Neural cell (in vitro differentiated cells): ENCODE results near the gene IPO5. TPM values are rescaled to one million over a fixed set of nuclear protein-coding genes. Genes with fewer than 3 reads are reported as not detected.

Experiments used
- H2AFZ ChIP-seq: fragments of 200-600, 300-800 bp; sonication (generic), shearing (Covaris generic); 2 replicates; pipeline ENCODE4 v1.6.0; 2014; ENCODE audit warnings: low read depth, mild to moderate bottlenecking, antibody characterized with exemption, low read length, moderate library complexity
- H3F3A ChIP-seq: fragments of 200-600 bp; shearing (Covaris generic); 2 replicates; pipeline ENCODE4 v1.6.1; 2016; ENCODE audit warnings: mild to moderate bottlenecking, moderate library complexity, mixed read lengths, antibody characterized with exemption, low read length; ENCODE audit not compliant: insufficient read depth, poor library complexity, severe bottlenecking
- H3K27ac ChIP-seq: fragments of 200-600, 300-800 bp; sonication (generic), shearing (Covaris generic); 2 replicates; pipeline ENCODE4 v1.5.1; 2014; ENCODE audit warnings: mild to moderate bottlenecking, low read length, moderate library complexity
- H3K27me3 ChIP-seq: fragments of 300-800, 200-600 bp; sonication (generic), shearing (Covaris generic); 2 replicates; pipeline ENCODE4 v1.6.0; 2014; ENCODE audit warnings: mild to moderate bottlenecking, low read depth, low read length, moderate library complexity; ENCODE audit not compliant: insufficient read depth
- H3K36me3 ChIP-seq: fragments of 300-800, 200-600 bp; sonication (generic), shearing (Covaris generic); 2 replicates; pipeline ENCODE4 v1.5.1; 2014; ENCODE audit warnings: mild to moderate bottlenecking, antibody characterized with exemption, low read length, moderate library complexity; ENCODE audit not compliant: insufficient read depth
- H3K4me2 ChIP-seq: fragments of 300-800, 200-600 bp; sonication (generic), shearing (Covaris generic); 2 replicates; pipeline ENCODE4 v1.6.0; 2014; ENCODE audit warnings: mild to moderate bottlenecking, low read length
- H3K4me3 ChIP-seq: fragments of 300-800, 200-600 bp; sonication (generic), shearing (Covaris generic); 2 replicates; pipeline ENCODE4 v1.5.1; 2014; ENCODE audit warnings: mild to moderate bottlenecking, low read length, moderate library complexity
- H3K79me2 ChIP-seq: fragments of 200-600 bp; shearing (Covaris generic); replicated peaks from 2 replicates; pipeline ENCODE4 v1.6.0; 2014; ENCODE audit warnings: mild to moderate bottlenecking, low read length, moderate library complexity; ENCODE audit not compliant: insufficient read depth
- H3K9ac ChIP-seq: fragments of 300-800, 200-600 bp; sonication (generic), shearing (Covaris generic); 2 replicates; pipeline ENCODE4 v1.6.1; 2016; ENCODE audit warnings: mild to moderate bottlenecking, low read length, mixed read lengths
- H3K9me2 ChIP-seq: fragments of 200-600 bp; shearing (Covaris generic); 2 replicates; pipeline ENCODE4 v1.6.1; 2016; ENCODE audit warnings: mild to moderate bottlenecking, low read length, mixed read lengths; ENCODE audit not compliant: insufficient read depth
- H3K9me3 ChIP-seq: fragments of 200-600, 300-800 bp; sonication (generic), shearing (Covaris generic); 2 replicates; pipeline ENCODE4 v1.6.1; 2016; ENCODE audit warnings: mild to moderate bottlenecking, mixed run types, low read length, moderate library complexity, mixed read lengths
- H4K20me1 ChIP-seq: fragments of 200-600 bp; shearing (Covaris generic); 2 replicates; pipeline ENCODE4 v1.6.1; 2016; ENCODE audit warnings: mild to moderate bottlenecking, mixed run types; ENCODE audit not compliant: insufficient read depth
- CTCF ChIP-seq: fragments of 450-650 bp; IDR thresholded peaks from 2 replicates; pipeline ENCODE4 v1.5.1; 2014; ENCODE audit warnings: antibody characterized with exemption, mild to moderate bottlenecking, moderate library complexity; ENCODE audit not compliant: poor library complexity, severe bottlenecking
- EP300 ChIP-seq: fragments of 450-650 bp; conservative IDR thresholded peaks from 2 replicates; pipeline ENCODE4 v1.6.1; 2014; ENCODE audit warnings: antibody characterized with exemption, mild to moderate bottlenecking, moderate library complexity; ENCODE audit not compliant: poor library complexity, severe bottlenecking
- EZH2 ChIP-seq: fragments of 200-600, 300-800 bp; shearing (Covaris generic), sonication (generic); IDR thresholded peaks from 2 replicates; pipeline ENCODE4 v1.6.1; 2014; ENCODE audit warnings: antibody characterized with exemption, low read length, borderline replicate concordance, mild to moderate bottlenecking; ENCODE audit not compliant: insufficient read depth, poor library complexity, severe bottlenecking
- MXI1 ChIP-seq: fragments of 450-650 bp; conservative IDR thresholded peaks from 2 replicates; pipeline ENCODE4 v1.6.1; 2014; ENCODE audit warnings: antibody characterized with exemption, mild to moderate bottlenecking; ENCODE audit not compliant: poor library complexity, severe bottlenecking
- POLR2AphosphoS5 ChIP-seq: IDR thresholded peaks from 2 replicates; pipeline ENCODE4 v1.6.1; 2012
- RAD21 ChIP-seq: fragments of 450-650 bp; conservative IDR thresholded peaks from 2 replicates; pipeline ENCODE4 v1.6.1; 2014; ENCODE audit warnings: antibody characterized with exemption, mild to moderate bottlenecking, moderate library complexity
- REST ChIP-seq: IDR thresholded peaks from 2 replicates; pipeline ENCODE4 v1.6.1; 2012; ENCODE audit warnings: borderline replicate concordance
- SMC3 ChIP-seq: fragments of 450-650 bp; conservative IDR thresholded peaks from 2 replicates; pipeline ENCODE4 v1.6.1; 2014; ENCODE audit warnings: antibody characterized with exemption, mild to moderate bottlenecking, moderate library complexity; ENCODE audit not compliant: poor library complexity
- TAF1 ChIP-seq: IDR thresholded peaks from 2 replicates; pipeline ENCODE4 v1.6.1; 2012; ENCODE audit warnings: low read depth
- polyA plus RNA-seq: library from polyadenylated mRNA; depleted of rRNA; stranded (reverse); fragments of >200 nt; gene quantifications from 2 replicates; pipeline ENCODE4 v1.2.3, GENCODE V29; 2014

Gene IPO5
- polyA plus RNA-seq, 1 donor from 2014 or later = 83.4 TPM

- TF ChIP-seq CTCF (no peak), POLR2AphosphoS5 (no peak), EZH2 (no peak), MXI1 (no peak), TAF1 (no peak), RAD21 (no peak), SMC3 (no peak), EP300 (no peak), REST (no peak)
- Histone ChIP-seq H3K27ac (no peak overlapping the region), H3K9me2 (no peaks in the 10 kb centered on the region), H3K4me3 (no peak overlapping the region), H3K9me3 (no peaks in the 10 kb centered on the region), H3K9ac (no peak overlapping the region), H3F3A (no peaks in the 10 kb centered on the region), H3K36me3 (no peaks in the 10 kb centered on the region), H3K4me2 (no peak overlapping the region), H4K20me1 (no peaks in the 10 kb centered on the region), H3K27me3 (no peaks in the 10 kb centered on the region), H3K79me2 (no peaks in the 10 kb centered on the region), H2AFZ (no peak overlapping the region)
Measured at GRCh38 chr13:98059276-98059675, 105.8 kb downstream of the IPO5 start.

- Histone ChIP-seq H3K79me2 (no peaks in the 10 kb centered on the region), H3F3A (no peaks in the 10 kb centered on the region), H4K20me1 (no peaks in the 10 kb centered on the region), H3K4me2 (no peak overlapping the region), H3K27ac (no peak overlapping the region), H3K27me3 (no peaks in the 10 kb centered on the region), H3K9me2 (no peaks in the 10 kb centered on the region), H3K9ac (no peak overlapping the region), H2AFZ (no peak overlapping the region), H3K9me3 (no peaks in the 10 kb centered on the region), H3K36me3 (no peaks in the 10 kb centered on the region), H3K4me3 (no peak overlapping the region)
- TF ChIP-seq CTCF (no peak), EZH2 (no peak), RAD21 (no peak), REST (no peak), EP300 (no peak), MXI1 (no peak), TAF1 (no peak), POLR2AphosphoS5 (no peak), SMC3 (no peak)
Measured at GRCh38 chr13:98060282-98060681, 106.8 kb downstream of the IPO5 start.
